Naive thymus-derived CD4-positive, alpha-beta T cell (primary cell): ENCODE results near the gene PPIB. TPM values are rescaled to one million over a fixed set of nuclear protein-coding genes. Genes with fewer than 3 reads are reported as not detected.
"Not testable (repeated sequence)": the region's sequence is repeated elsewhere in the genome, so short reads cannot be mapped to it uniquely, and the experiment has no call there.

Source experiments
- ATAC-seq: fragments of 150-1000 bp; cut with Tn5 transposase; 2 replicates; pipeline ENCODE4 v1.10.0; 2021; ENCODE audit warnings: mild to moderate bottlenecking, moderate library complexity
- CTCF ChIA-PET: fragments of 350-600 bp; sonication (Branson Sonifier 250); formaldehyde crosslinking; loops from one replicate; lab custom pipeline; 2021; ENCODE audit warnings: antibody characterized with exemption; lab: Charles Lee
- POLR2A ChIA-PET: fragments of 350-600 bp; sonication (Branson Sonifier 250); formaldehyde crosslinking; loops from one replicate; lab custom pipeline; 2021; ENCODE audit warnings: antibody characterized with exemption, inconsistent platforms; lab: Charles Lee
- DNase-seq, 9 donors: peaks; one replicate each; pipeline versions ENCODE4 v3.0.0 to v3.0.0-alpha.2; 2020 to 2022; ENCODE audit warnings: mixed read lengths in 1 of 9
- H3K27ac ChIP-seq: one replicate; pipeline ENCODE4 v1.7.0; 2013; ENCODE audit warnings: mild to moderate bottlenecking, low read depth, low read length, moderate library complexity
- H3K27me3 ChIP-seq, 2 donors: one replicate each; pipeline ENCODE4 v1.7.0; 2013; ENCODE audit warnings: low read length in 2 of 2, mild to moderate bottlenecking in 2 of 2, moderate library complexity in 2 of 2; ENCODE audit not compliant: control insufficient read depth in 2 of 2, insufficient read depth in 2 of 2
- H3K36me3 ChIP-seq, 3 experiments: 1 replicate in 2 of 3; 2 replicates in 1 of 3; pipeline ENCODE4 v1.7.0; 2013; ENCODE audit warnings: low read length in 3 of 3, mild to moderate bottlenecking in 3 of 3, moderate library complexity in 1 of 3; ENCODE audit not compliant: insufficient read depth in 3 of 3, control insufficient read depth in 2 of 3
- H3K4me1 ChIP-seq, 2 donors: one replicate each; pipeline ENCODE4 v1.7.0; 2013; ENCODE audit warnings: low read length in 2 of 2, mild to moderate bottlenecking in 2 of 2, moderate library complexity in 1 of 2; ENCODE audit not compliant: control insufficient read depth in 2 of 2, insufficient read depth in 2 of 2
- H3K4me3 ChIP-seq: 2 replicates; pipeline ENCODE4 v1.7.0; 2013; ENCODE audit warnings: mild to moderate bottlenecking, low read length
- H3K9me3 ChIP-seq, 3 experiments: 1 replicate in 2 of 3; 2 replicates in 1 of 3; pipeline ENCODE4 v1.7.0; 2013; ENCODE audit warnings: low read length in 3 of 3; ENCODE audit not compliant: control insufficient read depth in 2 of 3
- H3K27ac Mint-ChIP-seq, 9 donors: one replicate each; pipeline ENCODE4 v1.8.0; 2020 to 2022; ENCODE audit warnings: mixed read lengths in 9 of 9, mild to moderate bottlenecking in 8 of 9, moderate library complexity in 5 of 9, inconsistent platforms in 2 of 9
- H3K27me3 Mint-ChIP-seq, 5 donors: one replicate each; pipeline ENCODE4 v1.8.0; 2021 to 2022; ENCODE audit warnings: mixed read lengths in 5 of 5, mild to moderate bottlenecking in 1 of 5
- H3K36me3 Mint-ChIP-seq, 5 donors: one replicate each; pipeline ENCODE4 v1.8.0; 2020 to 2022; ENCODE audit warnings: mixed read lengths in 5 of 5, mild to moderate bottlenecking in 3 of 5, inconsistent platforms in 1 of 5
- H3K4me1 Mint-ChIP-seq, 7 donors: one replicate each; pipeline ENCODE4 v1.8.0; 2020 to 2022; ENCODE audit warnings: mixed read lengths in 7 of 7, mild to moderate bottlenecking in 3 of 7, inconsistent platforms in 1 of 7
- H3K4me3 Mint-ChIP-seq, 10 donors: one replicate each; pipeline ENCODE4 v1.8.0; 2020 to 2022; ENCODE audit warnings: mild to moderate bottlenecking in 10 of 10, mixed read lengths in 10 of 10, moderate library complexity in 6 of 10, inconsistent platforms in 2 of 10
- H3K9me3 Mint-ChIP-seq, 11 donors: one replicate each; pipeline ENCODE4 v1.8.0; 2020 to 2022; ENCODE audit warnings: mixed read lengths in 11 of 11, mild to moderate bottlenecking in 4 of 11, inconsistent platforms in 1 of 11, moderate library complexity in 1 of 11
- intact Hi-C, 2 donors: fragments of 100-400 bp; cut with micrococcal nuclease; formaldehyde crosslinking; loops; one replicate each; pipeline ENCODE4 v1.15.1; 2023
- polyA plus RNA-seq, 2 donors: library from polyadenylated mRNA; unstranded; fragments of 300-500 nt; fragmentation: Illumina TruSeq; gene quantifications; one replicate each; pipeline ENCODE4 v1.2.3, GENCODE V29; 2021
- total RNA-seq, 6 experiments: library from RNA in 5 of 6; stranded (reverse) in 5 of 6; gene quantifications; 1 replicate in 5 of 6; 2 replicates in 1 of 6; pipeline ENCODE4 v1.2.3 and lab custom pipeline; 2021 to 2026

The PPIB gene
- total and polyA plus RNA-seq, 7 experiments from 2014 or later: 160 to 557 (median 190) TPM

GRCh38 chr15:64110108-64110701 lies 52.6 kb downstream of the PPIB start:
- DNase-seq, H3K27me3 Mint-ChIP-seq, CTCF ChIA-PET, H3K9me3 Mint-ChIP-seq, H3K27me3 ChIP-seq, H3K4me3 ChIP-seq, H3K27ac ChIP-seq, H3K9me3 ChIP-seq, ATAC-seq: not testable (repeated sequence)
- POLR2A ChIA-PET: interaction anchor here (1.2 kb wide), 1 partner anchor 16 kb away, joined by 4 read pairs; the partner anchor contains the start of gene CIAO2A
- peaks cover 8 to 32% (median 10%) of the 10 kb centered on the region in 3 experiments for H3K36me3 ChIP-seq
- intact Hi-C loops: loop anchor here in 1 of 2 donors (5.0 kb wide), 1 partner anchor 42 kb away; the partner anchor contains the start of gene SNX22
- H3K4me1 Mint-ChIP-seq: peaks cover 30 to 65% (median 57%) of the 10 kb centered on the region in 7 donors
- H3K27ac Mint-ChIP-seq: peak overlapping the region in 8 of 9 donors; percentile 18 to 78 (median 67)
- H3K36me3 Mint-ChIP-seq: peaks cover 11 to 27% (median 17%) of the 10 kb centered on the region in 5 donors
- H3K4me3 Mint-ChIP-seq: peak overlapping the region in 3 of 10 donors; percentile 12 to 46 (median 42)
- peaks cover 12 to 14% of the 10 kb centered on the region in 2 donors for H3K4me1 ChIP-seq

- H3K4me1 Mint-ChIP-seq: peaks cover 36 to 75% (median 68%) of the 10 kb centered on the region in 7 donors
- Histone ChIP-seq H3K27ac (no peak overlapping the region), H3K9me3 (no peaks in the 10 kb centered on the region), H3K27me3 (no peaks in the 10 kb centered on the region), H3K36me3 (peaks cover 0 to 6% (median 0%) of the 10 kb centered on the region in 3 experiments), H3K4me3 (no peak overlapping the region), H3K4me1 (peaks cover 14% of the 10 kb centered on the region in 2 donors)
- no peaks in the 10 kb centered on the region for H3K9me3 Mint-ChIP-seq
- H3K27ac Mint-ChIP-seq: peak overlapping the region in 1 of 9 donors; percentile 54
- ChIA-PET CTCF (no interaction called here), POLR2A (no interaction called here)
- ATAC-seq (no peak), DNase-seq (no peak)
- intact Hi-C loops: no loop called here
- no peaks in the 10 kb centered on the region for H3K27me3 Mint-ChIP-seq
- H3K36me3 Mint-ChIP-seq: peaks cover 3 to 8% (median 4%) of the 10 kb centered on the region in 5 donors
- H3K4me3 Mint-ChIP-seq: no peak overlapping the region
Observed at GRCh38 chr15:64107337-64107736, 55.5 kb downstream of the PPIB start.

Other genes starting within 250 kb of the PPIB start
- gene DAPK2, start 116.5 kb downstream of the PPIB start, total RNA-seq: 1 to 10 TPM in 3 of 5 experiments, under 1 TPM in 1, not detected in 1; 0.46 to 9.3 (median 4.2) TPM
- gene DAPK2, start 116.5 kb downstream of the PPIB start, polyA plus RNA-seq: not detected
- gene CIAO2A, start 69.2 kb downstream of the PPIB start, total RNA-seq: 10 to 100 TPM; 19.2 to 66.8 (median 28.0) TPM
- 10 to 100 TPM; 52.8 to 92.1 TPM for gene CIAO2A, start 69.2 kb downstream of the PPIB start, polyA plus RNA-seq
- 100 to 1,000 TPM; 117 to 161 (median 153) TPM for gene SNX1, start 67.0 kb downstream of the PPIB start, total RNA-seq
- gene SNX1, start 67.0 kb downstream of the PPIB start, polyA plus RNA-seq: 10 to 100 TPM; 61.3 to 84.4 TPM
- 1 to 10 TPM in 3 of 5 experiments, under 1 TPM in 2; 0.19 to 1.6 (median 1.2) TPM for gene SNX22, start 11.3 kb downstream of the PPIB start, total RNA-seq
- gene SNX22, start 11.3 kb downstream of the PPIB start, polyA plus RNA-seq: under 1 TPM; 0.87 to 0.93 TPM
- 10 to 100 TPM; 19.7 to 31.4 (median 26.5) TPM for gene CSNK1G1, start 193.2 kb upstream of the PPIB start, total RNA-seq
- 10 to 100 TPM; 18.2 to 19.4 TPM for gene CSNK1G1, start 193.2 kb upstream of the PPIB start, polyA plus RNA-seq
- 10 to 100 TPM in 1 of 5 experiments, 1 to 10 TPM in 3, under 1 TPM in 1; 0.85 to 58.7 (median 1.2) TPM for gene PCLAF, start 218.4 kb upstream of the PPIB start, total RNA-seq
- gene PCLAF, start 218.4 kb upstream of the PPIB start, polyA plus RNA-seq: not detected
- 10 to 100 TPM; 16.5 to 29.3 (median 25.4) TPM for gene TRIP4, start 224.8 kb upstream of the PPIB start, total RNA-seq
- gene TRIP4, start 224.8 kb upstream of the PPIB start, polyA plus RNA-seq: 10 to 100 TPM; 31.4 to 31.5 TPM